Neural progenitor cell (in vitro differentiated cells): ENCODE data around the gene GHDC.

Source experiments
- CTCF ChIP-seq: fragments of 200-600 bp; sonication (generic); IDR thresholded peaks from 2 replicates; pipeline ENCODE4 v1.5.1; 2017; ENCODE audit warnings: antibody characterized with exemption, mild to moderate bottlenecking
- EZH2phosphoT487 ChIP-seq: fragments of 200-600 bp; sonication (generic); IDR thresholded peaks from 2 replicates; pipeline ENCODE4 v1.6.1; 2017; ENCODE audit warnings: antibody characterized with exemption

GRCh38 chr17:42155614-42156045, 38.7 kb downstream of the GHDC start:
- no peak for TF ChIP-seq CTCF
- no peak for TF ChIP-seq EZH2phosphoT487
